VCaP (cell line): ENCODE results near the gene NAV2.
"Not testable (repeated sequence)": the region's sequence is repeated elsewhere in the genome, so short reads cannot be mapped to it uniquely, and the experiment has no call there.

Experiments
- H3K27ac ChIP-seq: fragments of 450-650 bp; 2 replicates; pipeline ENCODE4 v1.5.1; 2017
- TF ChIP-seq, protein P1 (sequence below): fragments of 450-650 bp; conservative IDR thresholded peaks from 2 replicates; pipeline ENCODE4 v1.5.1; 2017; ENCODE audit warnings: mild to moderate bottlenecking, moderate library complexity

Gene NAV2

GRCh38 chr11:19924311-19924710, 211.7 kb downstream of the NAV2 start:
- TF ChIP-seq, protein P1, sequence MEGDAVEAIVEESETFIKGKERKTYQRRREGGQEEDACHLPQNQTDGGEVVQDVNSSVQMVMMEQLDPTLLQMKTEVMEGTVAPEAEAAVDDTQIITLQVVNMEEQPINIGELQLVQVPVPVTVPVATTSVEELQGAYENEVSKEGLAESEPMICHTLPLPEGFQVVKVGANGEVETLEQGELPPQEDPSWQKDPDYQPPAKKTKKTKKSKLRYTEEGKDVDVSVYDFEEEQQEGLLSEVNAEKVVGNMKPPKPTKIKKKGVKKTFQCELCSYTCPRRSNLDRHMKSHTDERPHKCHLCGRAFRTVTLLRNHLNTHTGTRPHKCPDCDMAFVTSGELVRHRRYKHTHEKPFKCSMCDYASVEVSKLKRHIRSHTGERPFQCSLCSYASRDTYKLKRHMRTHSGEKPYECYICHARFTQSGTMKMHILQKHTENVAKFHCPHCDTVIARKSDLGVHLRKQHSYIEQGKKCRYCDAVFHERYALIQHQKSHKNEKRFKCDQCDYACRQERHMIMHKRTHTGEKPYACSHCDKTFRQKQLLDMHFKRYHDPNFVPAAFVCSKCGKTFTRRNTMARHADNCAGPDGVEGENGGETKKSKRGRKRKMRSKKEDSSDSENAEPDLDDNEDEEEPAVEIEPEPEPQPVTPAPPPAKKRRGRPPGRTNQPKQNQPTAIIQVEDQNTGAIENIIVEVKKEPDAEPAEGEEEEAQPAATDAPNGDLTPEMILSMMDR, result no peak
- H3K27ac ChIP-seq, result no peak overlapping the region

GRCh38 chr11:19924716-19925115, 212.1 kb downstream of the NAV2 start:
- no peak overlapping the region for H3K27ac ChIP-seq
- TF ChIP-seq, protein P1, result no peak

GRCh38 chr11:19927403-19927802, 214.8 kb downstream of the NAV2 start:
- H3K27ac ChIP-seq, result not testable (repeated sequence)

- TF ChIP-seq, protein P1, result no peak
- no peak overlapping the region for H3K27ac ChIP-seq
Observed at GRCh38 chr11:19929147-19929546, 216.5 kb downstream of the NAV2 start.

DNA sequence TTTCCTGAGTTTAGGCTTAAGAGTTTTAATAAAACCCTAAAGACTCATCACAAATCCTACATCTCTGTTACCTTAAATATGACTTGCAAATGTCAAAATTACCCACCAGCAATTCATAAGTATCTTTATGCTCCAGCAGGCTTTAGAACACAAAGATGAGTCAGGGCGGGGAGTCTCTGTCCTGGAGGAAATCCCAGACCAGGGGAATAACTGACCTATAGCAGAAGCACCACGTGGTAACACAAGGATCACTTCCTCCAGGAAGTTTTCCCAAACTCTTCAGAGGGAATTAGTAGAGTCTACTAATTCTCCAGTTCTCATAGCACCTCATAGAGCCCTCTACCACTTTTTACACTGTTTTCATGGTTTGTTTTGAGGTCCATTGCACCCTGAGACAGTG, 217.0 kb downstream of the NAV2 start:
- TF ChIP-seq, protein P1, result no peak
- no peak overlapping the region for H3K27ac ChIP-seq

DNA sequence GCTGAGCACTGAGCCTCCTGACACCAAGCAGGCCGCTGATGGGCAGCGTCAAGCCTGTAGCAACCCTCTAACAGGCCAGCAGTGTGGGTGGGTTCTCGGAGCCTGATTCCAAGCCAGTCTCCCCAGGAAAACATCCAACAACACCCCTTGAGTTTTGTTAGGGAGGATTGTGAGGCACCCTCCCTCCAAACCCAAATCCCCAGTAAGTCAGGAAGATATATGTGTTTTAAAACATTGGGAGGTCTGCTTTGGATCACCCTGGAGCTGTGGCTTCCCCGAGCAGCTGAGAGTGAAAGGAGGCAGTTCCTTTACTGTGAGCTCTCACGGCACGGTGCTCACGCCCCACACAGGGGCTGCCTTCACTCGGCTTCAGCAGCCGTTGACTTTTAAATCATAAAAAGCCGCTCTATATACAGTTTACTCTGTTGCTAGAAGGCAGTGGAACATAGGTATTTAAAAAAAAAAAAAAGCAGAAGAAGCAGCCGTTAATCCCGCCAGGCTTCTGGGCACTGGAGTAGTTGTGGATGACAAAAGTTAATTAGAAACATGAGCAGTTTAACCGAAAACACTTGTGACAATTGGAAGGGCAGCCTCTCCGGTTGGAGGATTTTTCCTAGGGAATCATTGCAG, 218.6 kb downstream of the NAV2 start:
- TF ChIP-seq, protein P1, result no peak
- no peak overlapping the region for H3K27ac ChIP-seq

DNA sequence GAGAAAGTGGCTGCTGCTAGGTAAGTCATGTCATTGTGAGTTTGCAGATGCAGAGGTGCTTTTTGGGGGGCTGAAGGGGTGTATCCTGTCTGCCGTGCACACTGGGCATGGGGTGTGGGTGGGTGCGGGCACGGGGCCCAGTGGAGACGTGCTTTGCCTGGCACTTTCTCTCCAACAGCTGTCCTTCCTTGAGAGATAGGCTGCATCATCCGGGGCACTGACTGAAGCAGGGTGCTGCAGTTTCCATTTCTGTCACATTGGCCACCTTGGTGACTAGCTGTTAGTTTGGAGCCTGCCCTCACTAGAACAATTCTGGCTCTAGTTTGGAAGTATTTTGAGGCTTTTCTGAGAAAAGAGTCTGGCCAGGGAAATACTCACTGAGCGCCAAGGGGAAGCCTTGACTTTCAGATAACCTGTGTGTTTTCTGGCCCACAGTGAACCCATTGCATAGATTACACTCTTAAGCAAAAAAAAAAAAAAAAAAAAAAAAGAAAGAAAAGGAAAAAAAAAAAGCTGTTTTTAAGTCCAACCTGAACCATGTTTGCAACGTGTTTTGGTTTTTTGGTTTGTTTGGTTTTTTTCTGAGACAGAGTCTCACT, 219.2 kb downstream of the NAV2 start:
- TF ChIP-seq, protein P1, result no peak
- no peak overlapping the region for H3K27ac ChIP-seq

DNA sequence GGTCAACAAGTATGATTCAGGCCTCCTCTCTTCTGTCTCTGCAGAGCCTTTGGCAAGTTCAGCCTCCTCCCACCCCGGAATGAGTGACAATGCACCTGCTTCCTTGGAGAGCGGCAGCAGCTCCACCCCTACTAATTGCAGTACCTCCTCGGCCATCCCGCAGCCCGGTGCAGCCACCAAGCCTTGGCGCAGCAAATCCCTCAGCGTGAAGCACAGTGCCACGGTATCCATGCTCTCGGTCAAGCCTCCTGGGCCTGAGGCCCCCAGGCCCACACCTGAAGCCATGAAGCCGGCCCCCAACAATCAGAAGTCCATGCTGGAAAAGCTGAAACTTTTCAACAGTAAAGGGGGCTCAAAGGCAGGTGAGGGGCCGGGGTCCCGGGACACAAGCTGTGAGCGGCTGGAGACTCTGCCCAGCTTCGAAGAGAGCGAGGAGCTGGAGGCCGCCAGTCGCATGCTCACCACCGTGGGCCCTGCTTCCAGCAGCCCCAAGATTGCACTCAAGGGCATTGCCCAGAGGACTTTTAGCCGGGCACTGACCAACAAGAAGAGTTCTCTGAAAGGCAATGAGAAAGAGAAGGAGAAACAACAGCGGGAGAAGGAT, 220.6 kb downstream of the NAV2 start:
- H3K27ac ChIP-seq, result no peak overlapping the region

More for the DNA sequence above, 220.6 kb downstream of the NAV2 start:
- TF ChIP-seq, protein P1, result no peak
